Right kidney (tissue), 1 donor: Measurements from ENCODE around the gene HOXB1.

Experiments
- DNase-seq: peaks from one replicate; pipeline ENCODE4 v3.0.0-alpha.2; 2016

HOXB1 gene

DNA sequence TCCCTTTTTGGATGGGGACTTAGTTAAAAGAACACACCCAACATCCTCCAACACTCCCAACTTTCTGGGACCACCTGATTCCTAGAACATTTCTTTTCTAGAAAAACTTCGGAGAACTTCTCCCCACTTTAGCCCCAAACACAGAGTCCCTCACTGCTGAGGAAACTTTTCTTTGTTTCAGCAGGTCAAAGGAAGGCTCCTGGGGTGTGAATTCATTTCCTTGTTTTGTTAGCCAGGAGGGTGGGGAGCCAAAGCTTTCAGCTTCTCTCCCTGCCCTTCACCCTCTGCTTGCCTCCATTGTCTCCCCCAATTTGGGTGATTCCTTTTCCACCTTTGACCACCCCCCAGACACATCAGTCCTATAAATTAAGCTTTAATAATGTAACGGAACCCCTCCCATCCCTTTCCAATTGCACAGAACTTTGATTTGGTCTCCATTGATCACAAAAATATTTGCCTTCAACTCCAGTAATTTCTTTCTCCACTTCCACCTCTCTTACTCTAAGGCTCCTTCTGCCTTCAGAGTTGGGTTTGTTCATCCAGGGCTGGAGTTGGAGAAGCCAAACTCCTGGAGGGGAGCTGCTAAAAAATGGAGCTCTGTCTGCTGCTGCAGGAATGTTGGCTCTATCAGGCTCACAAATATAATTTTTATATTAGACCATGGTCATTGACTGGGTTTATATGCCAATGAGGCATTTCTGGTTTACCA is 37.0 kb upstream of the HOXB1 start:
- no peak for DNase-seq

DNA sequence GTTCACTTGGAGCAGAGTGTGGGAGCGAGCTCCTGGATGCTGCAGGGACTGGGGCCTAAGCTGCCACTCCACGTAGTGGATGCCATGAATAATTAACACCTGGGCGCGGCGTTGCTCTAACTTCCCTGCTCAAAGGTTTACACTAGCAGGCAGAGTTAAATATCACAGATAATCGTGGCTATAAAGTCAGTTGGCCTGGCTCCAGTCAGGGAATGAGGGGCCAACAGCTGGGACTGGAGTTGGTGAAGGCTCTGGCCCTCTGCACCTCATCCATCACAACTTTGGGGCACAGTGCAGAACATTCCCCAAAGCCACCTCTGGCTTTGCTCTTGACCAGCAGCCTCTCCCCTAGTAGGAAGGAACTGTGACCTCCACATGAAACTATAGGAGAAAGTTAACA is 36.4 kb upstream of the HOXB1 start:
- no peak for DNase-seq

DNA sequence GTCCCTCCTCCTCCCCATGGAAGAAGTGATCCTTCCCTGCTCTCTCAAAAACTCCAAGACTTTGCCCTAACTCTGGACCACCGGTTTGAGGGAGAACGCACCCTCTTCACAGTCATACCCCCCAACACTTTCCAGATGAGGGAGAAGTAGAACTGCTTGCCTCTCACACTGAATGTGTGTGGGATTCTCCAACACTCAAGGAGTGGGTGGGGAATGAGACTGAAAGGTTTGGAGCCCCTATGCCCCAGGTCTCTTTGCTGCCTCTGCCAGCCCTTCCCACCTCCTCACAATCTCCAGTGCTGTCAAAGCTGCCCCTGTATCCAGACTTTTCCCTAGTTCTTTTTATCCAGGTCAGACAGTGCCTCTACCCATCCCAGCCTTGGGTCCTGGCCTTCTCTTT is 35.9 kb upstream of the HOXB1 start:
- DNase-seq: no peak

DNA sequence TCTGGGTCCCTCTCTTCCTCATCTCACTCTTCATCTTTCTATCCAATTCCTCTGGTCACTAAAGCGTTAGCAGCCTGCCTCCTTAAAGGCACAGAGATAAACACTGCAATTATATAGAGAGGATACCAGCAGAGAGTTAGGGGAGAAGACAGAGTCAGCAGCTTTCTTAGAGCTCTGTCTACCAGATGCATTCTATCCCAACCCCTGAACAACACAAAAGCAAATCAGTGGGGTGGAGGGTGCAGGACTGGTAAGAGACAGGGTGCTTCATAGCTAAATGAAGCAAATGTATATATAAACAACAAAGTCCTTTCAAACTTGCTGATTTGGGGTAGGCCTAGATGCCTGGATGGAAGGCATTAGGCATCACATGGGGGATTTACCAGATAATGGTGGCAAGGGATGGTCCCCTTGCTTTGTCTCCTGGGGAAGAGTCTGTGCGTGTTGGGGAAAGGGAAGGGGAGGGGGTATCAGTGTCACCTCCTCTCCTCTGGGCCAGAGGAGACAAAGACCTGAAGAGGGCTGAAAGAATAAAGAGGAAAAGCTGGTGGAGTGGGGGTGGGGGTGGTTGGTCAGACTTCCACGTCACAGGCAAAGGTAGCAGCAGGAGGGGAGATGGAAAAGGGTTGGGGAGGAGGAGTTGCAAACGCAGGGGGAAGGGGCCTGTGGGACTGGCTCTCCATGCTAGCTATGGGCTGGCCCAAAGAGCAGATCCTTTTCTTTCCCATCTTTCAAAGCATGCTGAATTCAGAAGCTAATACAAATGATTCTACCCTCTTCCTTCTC is 35.3 kb upstream of the HOXB1 start:
- DNase-seq: no peak

DNA sequence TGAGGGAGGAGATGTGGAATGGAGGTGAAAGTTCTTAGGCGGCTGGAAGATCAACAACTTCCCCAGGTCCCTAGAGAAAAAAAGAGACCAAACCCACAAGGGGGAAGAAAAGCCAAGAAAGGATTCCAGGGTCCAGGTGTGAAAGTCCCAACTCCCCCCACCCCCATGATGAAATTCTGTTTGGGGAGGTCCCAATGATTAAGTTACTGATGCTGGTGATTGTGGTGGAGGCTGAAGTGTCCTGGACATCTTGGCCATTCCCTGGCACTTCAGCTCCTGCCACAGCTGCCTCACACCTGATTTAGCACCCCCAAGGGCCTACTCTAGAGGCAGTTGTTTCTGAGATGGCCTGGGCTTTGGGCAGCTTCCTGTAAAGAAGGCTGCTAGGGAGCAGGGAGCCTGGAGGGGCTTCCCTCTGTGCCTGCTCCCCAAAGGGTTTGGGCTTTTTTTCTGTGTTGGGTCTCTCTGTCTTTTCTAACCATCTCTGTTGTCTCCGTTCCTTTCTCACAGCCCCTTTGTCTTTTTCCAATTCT is 34.3 kb upstream of the HOXB1 start:
- no peak for DNase-seq

DNA sequence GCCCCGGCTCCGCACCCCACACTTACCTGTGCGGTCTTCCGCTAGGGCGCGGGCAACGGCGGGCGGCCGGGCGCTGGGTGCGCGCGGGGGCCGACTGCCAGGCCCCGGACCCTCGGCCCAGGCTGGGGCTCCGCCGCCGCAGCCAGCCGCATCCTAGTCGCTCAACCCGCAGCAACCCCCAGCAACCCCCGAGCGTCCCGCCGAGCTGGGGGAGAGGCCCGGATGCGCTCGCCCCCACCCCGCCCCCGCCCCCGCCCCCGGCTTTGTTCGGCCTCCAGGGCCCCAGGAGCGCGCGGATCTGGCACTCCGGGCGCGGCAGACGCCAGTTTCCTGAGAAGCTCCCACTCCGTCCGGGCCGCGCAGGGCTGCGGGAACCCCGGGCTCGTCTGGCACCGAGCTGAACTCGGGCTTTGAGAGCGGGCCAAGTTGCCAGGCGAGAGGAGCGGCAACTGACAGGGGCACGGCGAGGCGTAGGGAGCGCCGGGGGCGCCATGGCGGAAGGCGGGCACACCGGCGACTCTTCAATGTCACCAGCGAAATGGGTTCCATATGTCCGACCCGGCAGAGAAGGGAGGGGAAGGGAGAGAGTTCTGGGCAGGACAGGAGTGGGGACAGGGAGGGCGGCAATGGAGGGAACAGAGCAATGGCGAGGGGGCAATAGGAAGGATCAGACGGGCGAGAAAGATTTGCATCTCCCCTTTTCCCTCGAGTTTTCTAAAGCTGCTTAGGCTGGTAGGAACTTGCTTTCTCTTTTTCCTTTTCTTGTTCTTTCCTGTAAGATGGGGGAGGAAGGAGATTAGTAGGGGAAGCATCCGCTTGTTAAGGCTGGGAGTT is 33.6 kb upstream of the HOXB1 start:
- no peak for DNase-seq

DNA sequence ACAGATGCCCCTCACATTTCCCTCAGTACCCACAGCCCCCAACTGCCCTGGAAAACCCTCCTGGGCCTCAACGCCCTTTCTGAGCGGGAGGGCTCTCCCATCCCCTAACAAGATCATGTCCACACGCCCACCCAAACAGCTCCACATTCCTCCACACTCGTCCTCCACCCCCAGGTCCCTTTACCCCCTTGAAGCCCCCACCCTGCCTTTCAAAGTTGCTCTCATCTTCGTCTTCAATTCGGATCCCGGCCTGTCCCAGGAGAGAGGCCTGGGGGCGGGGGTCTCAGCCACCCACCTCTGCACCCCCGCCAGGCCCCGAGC is 33.0 kb upstream of the HOXB1 start:
- DNase-seq: no peak

DNA sequence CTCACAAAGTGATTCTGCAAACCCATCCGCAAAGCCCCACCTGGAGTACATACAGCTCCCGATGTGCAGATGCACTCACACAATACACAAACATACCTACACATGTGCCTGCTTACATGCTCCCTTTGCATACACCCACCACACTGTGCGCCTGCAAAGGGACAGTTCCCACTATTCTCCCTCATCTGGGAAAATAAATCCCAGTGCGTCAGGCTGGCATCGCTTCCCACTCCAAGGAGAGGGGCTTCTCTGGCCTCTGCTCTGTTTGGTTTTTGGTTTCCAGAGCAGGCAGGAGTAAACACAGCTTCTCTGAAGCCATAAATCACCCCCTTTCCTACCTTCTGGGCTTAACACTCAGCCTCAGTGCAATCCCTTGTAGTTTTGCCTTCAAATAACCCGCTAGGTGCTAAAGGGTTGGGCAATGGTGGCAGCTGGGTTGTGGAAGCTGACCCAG is 32.6 kb upstream of the HOXB1 start:
- DNase-seq: peak; percentile 69

DNA sequence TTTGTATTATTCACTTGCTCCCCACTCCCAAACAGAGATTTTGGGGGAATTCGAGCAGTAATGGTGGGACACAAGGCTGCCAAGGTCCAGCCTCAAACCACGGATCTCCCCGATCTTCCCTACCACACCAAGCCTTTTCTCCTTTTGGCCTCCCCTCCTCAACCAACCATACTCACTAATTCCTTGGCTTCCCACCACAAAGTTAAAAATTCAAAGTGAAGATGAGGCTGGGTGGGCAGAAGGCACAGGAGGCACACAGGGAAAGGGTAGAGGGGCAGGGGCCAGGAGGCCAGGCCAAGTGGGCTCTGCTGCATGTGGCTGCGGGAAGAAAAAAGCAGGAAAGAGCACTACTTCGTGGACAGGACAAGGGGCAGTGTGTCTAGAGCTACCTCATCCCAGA is 32.1 kb upstream of the HOXB1 start:
- DNase-seq: no peak

DNA sequence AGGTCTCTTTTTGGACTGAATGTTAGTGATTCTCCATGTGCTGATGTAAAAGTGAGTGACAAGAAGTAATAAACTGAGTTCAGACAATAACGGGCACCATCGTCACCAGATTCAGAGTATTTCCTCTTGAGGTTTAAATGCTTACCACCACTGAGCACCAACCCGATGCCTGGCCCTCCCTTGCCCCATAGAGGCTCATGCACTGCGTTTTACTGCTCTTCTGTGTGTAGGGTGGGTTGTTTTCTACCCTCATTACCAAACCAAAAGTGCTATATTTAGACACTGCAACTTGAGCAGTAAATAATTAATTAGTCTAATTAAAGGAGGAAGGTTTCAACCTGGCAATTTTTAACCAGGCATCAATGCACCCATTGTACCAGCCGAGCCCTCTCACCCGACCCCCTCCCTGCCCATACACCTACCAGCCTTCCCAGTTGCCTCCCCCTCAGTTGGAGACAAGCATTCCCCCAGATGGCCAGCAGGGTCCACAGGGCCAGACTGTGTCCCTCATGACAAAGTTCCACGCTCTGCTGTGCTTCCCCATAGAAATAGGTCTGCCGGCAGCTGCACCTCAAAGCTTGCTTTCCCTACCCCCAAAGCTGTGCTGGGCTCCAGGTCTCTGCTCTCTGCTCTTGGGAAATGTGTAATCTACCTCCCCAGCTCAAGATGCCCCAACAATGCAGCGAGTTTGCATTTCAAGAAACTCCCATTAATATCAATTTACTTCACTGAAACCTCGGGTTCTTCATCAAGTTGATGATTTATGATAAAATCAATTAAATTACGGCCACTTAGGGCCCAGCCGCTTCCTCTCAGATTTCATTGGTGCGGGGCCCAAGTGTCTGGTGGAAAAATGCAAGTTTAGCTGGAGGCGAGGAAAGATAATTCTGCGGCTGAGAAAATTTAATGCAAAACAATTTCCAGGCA is 31.3 kb upstream of the HOXB1 start:
- no peak for DNase-seq

DNA sequence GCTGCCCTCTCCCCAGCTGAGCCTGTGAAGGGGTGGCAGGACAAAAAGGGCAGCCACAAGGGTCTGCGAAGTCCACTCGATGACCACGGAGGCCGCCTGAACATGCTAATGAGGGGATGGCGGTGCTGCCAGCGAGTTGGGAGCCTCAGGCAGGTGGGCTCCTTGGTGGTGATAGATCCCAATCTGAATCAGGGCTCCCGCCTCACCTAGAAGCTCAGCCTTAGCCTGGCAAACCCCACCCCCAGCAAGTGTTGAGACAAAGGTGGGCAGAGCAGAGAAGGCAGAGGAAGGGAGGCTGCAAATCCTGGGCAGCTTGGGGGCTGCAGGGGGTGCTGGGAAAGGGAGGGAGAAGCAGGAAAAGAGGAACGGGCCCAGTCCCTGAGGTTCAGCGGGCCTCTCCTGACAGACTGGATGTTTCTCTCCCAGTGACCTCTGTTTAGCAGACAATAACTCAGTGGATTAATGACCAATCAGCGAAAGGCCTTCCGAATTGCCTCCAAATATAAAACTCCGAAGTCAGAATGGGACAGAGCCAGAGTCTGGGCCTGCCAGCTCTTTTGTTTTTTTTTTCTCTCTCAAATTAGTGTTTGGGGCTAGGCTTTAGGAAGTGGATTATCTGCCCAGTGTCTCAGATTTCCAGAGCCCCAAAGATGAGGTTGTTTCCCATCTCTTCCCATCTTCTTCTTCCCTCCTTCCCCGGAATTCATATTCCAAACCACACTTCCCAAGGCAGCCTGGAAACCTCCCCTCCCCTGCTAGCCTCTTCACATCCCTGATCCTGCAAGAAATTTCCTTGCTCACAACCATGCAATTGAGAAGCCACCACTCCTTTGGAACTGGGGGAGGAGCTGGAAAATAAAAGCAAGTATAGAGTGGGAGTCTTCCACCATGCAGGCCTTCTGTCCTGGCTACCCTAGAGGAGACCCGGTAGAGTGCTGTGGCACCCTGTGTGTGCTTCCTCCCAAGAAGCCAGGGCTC is 29.3 kb upstream of the HOXB1 start:
- DNase-seq: no peak

DNA sequence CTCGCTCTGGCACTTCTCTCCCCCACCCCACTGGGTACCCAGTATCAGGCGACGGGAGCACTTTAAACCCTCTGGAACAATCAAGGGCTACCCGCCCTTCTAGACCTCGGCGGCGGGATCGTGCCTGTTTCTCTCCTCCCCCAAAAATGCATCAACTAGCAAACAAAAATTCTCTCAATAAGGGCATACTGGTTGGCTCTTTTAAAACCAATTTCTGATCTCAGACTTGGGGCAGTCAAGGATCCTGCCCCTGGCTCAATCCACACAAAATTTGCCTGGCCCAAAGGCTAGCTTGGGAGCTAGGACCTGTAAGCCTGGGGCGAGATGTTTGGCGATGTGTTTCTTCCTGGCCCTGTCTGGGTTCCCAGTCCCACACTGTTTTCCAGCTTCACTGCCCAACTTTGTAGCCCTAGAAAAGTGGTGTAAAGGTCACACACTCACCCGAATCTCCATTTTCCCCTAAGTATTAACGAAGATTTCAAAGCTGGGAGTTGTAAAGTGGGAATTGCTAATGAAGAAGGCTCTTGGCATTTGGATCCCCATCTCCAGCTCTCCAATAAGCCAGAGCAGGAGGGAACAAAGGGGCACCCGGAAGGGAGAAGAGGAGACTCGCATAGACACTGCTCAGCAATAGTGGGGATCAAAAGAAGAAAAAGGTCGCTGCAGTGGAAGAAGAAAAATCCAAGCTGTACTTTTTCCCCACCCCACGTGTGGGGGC is 28.5 kb upstream of the HOXB1 start:
- no peak for DNase-seq

DNA sequence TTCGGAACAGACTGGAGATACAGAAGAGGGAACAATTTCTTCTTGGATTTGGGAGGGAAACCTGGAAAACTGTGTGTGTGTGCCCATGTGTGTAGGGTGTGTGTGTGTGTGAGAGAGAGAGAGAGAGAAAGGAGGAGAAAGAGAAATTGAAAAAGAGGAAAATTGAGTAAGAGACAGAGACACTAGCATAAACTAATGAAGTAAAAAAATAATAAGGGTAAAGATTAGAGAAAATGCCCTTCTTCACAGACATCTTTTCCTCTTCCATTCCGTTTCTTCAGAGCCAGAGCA is 28.0 kb upstream of the HOXB1 start:
- DNase-seq: no peak

DNA sequence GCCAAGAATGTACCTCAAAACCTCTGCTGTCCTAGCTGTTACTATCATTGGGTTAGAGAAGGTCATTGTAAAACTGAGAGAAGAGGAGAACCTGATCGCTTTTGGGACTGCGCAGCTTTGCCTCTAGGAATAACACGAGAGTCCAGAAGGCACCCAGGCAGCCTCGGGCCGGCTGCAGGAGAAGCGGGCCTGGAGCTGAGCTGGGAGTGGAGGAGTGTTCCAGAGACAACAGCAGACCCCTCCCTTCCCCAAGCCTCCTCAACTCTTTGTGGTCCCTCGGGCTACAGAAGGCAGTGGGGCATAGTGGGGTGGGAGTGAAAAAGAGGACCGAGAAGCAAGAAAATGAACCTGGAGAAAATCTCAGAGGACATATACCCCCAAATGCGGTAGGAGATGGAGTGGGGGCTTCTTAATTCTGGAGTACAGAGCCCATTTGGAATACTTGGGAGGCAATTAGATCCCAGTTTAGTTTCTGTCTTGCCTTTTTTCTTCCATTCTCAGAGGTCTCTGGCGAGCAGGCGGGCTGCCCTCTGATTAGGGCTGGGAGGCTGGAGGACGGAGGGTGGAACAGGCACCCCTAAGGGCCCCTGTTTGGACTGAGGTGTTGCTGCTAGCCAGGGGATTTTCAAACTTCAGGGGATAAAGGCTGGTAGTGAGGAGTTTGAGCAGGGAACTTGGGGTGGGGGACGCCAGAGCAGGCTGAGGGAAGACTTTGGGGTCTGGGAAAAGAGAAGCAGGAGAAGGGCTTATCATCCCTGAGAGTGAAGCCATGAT is 27.4 kb upstream of the HOXB1 start:
- peak; percentile 51 for DNase-seq

DNA sequence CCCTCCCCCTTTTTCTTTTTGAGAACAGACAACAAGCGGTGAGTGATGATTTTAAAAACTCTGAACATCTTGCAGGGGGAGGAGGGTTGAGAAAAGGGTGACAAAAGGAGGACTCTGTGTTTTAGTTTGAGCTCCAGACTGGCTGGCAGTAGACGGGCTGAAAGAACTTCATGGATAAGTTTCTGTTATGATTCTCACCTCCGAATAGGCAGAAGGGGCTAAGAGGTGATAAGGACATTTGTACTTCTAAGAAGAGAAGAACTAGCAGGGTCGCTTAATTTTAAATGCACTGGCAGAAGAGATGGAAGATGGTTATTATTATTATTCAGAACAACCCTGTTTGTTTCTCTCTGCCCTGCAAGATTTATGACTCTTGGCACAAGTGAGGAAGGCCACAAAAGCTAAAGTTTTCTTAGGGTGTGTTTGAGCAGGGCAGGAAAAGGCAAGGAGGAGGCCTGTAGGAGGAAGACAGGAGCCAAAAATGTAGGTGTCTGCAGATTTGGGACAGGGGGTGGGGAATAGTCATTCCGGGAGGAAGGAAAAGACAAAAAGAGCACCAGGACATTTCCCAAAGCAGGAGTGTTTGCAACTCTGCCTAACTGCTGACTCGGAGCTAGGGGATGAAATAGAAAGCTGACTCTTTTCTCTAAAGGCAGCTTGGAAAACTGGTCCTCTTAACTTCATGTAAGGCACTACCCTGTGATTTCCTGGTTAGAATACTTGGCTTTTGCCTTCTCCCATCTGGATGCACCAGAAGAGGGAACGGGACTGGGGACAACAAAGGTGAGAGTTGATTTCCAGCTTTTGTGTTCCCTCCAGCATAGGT is 26.0 kb upstream of the HOXB1 start:
- DNase-seq: peak; percentile 66

DNA sequence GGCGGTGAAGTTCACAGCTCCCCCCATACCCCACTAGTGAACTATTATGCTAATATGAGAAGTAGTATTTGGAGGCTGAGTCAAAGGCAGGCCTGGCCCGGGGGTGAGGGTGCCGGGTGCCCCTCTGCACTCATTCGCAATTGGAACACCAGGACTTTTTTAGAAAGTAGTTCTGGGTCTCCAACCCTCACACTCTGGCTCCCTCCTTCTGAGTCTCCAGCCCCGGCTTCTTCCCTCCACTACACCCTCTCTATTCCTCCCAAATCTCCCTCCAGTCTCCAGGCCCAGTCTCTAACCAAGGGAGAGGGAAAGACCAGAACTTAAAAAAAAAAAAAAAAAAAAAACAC is 25.4 kb upstream of the HOXB1 start:
- no peak for DNase-seq

DNA sequence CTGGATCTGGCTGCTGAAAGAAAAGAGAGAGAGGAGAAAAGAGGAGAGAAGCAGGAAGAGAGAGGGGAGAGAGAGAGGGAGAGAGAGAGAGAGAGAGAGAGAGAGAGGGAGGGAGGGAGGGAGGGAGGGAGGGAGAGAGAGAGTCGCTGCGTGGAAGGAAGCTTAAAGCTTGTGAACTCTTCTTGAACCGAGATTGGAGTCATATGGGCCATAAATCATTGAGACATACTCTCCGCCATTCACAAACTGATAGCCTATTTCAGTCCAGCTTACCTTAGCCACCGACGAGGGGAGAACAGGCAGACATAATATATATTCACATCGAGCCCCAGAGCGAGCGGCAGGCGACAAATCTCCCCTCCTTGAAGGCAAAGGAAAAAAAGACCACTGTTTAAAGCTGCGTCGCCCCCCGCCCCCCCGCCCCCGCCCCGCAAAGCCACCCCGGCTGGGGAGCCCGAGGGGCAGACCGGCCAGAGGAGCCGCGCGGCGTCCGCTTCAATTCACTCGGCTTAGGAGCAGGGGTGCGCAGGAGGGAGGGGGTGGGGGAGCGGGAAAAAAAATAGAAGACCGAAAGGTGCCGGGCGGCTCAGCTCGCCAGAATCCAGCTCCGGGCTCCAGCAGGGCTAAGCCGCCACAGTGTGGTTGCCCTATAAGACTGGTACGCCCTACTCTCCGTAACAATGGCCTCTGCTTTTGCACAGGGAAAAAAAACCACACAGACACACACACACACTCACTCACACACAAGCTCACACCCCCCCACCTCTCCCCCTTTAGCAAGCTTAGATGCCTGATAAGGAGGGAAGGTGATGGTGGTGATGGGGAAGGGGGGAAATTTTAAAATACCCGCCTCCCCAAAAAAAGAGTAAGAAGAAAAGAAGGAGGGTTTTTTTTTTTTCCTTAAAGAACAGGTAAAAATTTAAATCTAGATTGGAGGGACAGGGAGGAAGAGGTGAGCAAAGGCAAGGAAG is 24.7 kb upstream of the HOXB1 start:
- peak; percentile 75 for DNase-seq
